Thyroid gland (tissue), 4 donors: Measurements from ENCODE around the gene DIP2C. TPM values are rescaled to one million over a fixed set of nuclear protein-coding genes. Genes with fewer than 3 reads are reported as not detected.

Source experiments
- DNase-seq, 2 donors: peaks; one replicate each; pipeline ENCODE4 v3.0.0-alpha.2; 2019
- H3K27ac ChIP-seq, 3 donors: fragments of 200-600 bp; sonication (generic); 1 replicate in 2 of 3; 2 replicates in 1 of 3; pipeline ENCODE4 v1.5.1; 2016 to 2019; ENCODE audit warnings: mild to moderate bottlenecking in 1 of 3, moderate library complexity in 1 of 3
- H3K27me3 ChIP-seq: fragments of 200-600 bp; sonication (generic); one replicate; pipeline ENCODE4 v1.5.1; 2019
- H3K36me3 ChIP-seq, 2 donors: fragments of 200-600 bp; sonication (generic); one replicate each; pipeline ENCODE4 v1.5.1; 2016 to 2019
- H3K4me1 ChIP-seq, 2 donors: fragments of 200-600 bp; sonication (generic); one replicate each; pipeline ENCODE4 v1.5.1; 2017 to 2019
- H3K4me3 ChIP-seq, 3 donors: fragments of 200-600 bp; sonication (generic); replicated peaks in 1 of 3; 1 replicate in 2 of 3; 2 replicates in 1 of 3; pipeline ENCODE4 v1.5.1; 2016; ENCODE audit warnings: mild to moderate bottlenecking in 1 of 3
- H3K9me3 ChIP-seq: fragments of 200-600 bp; sonication (generic); one replicate; pipeline ENCODE4 v1.5.1; 2017
- CTCF ChIP-seq, 6 experiments: fragments of 200-600 bp in 3 of 6; fragments of 450-650 bp in 3 of 6; sonication (generic) in 3 of 6; IDR thresholded peaks; one replicate each; pipeline ENCODE4 v1.5.1; 2016 to 2019; ENCODE audit warnings: antibody characterized with exemption in 6 of 6, mild to moderate bottlenecking in 2 of 6, inconsistent platforms in 1 of 6, moderate library complexity in 1 of 6
- POLR2A ChIP-seq, 2 donors: fragments of 450-650 bp; IDR thresholded peaks; one replicate each; pipeline ENCODE4 v1.6.1; 2017; ENCODE audit warnings: antibody characterized with exemption in 2 of 2, mild to moderate bottlenecking in 2 of 2, moderate library complexity in 1 of 2
- WGBS, 2 donors: methylation state at CpG; one replicate each; pipeline ENCODE4 v1.1.5; 2017; 5-methylcytosine and 5-hydroxymethylcytosine counted together
- intact Hi-C: fragments of 100-400 bp; cut with DNase I; formaldehyde crosslinking; loops from one replicate; pipeline ENCODE4 v1.15.1; 2023
- total RNA-seq, 4 donors: library from RNA; depleted of rRNA; stranded (reverse); fragments of >200 nt; gene quantifications; one replicate each; pipeline ENCODE4 v1.2.3, GENCODE V29; 2016

The DIP2C gene
- total RNA-seq, 4 donors from 2014 or later = 11.4 to 14.6 (median 12.3) TPM

DNA sequence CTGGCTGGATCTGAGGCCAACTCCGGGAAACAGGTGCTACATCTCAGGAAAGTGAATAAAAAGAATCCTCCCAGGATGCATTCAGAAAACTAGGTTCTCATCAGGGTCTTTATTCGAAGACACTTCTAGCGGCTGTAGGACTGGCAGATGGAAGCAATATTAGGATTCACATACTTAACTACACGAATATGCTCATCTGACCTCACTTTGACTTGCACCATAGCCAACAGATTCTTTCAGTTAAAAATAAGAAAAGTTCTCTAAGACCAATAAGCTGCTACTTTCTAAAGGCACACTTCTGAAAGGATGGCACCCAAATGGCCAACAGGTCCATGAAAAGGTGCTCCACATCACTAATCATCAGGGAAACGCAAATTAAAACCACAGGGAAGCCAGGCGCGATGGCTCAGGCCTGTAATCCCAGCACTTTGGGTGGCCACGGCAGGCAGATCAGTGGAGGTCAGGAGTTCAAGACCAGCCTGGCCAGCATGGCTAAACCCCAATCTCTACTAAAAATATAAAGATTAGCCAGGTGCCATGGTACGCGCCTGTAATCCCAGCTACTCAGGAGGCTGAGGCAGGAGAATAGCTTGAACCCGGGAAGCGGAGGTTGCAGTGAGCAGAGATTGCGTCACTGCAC is 296.2 kb downstream of the DIP2C start:
- DNase-seq = no peak
- Histone ChIP-seq H3K27me3 (no peaks in the 10 kb centered on the region), H3K9me3 (no peaks in the 10 kb centered on the region), H3K4me1 (peaks cover 25 to 40% of the 10 kb centered on the region in 2 donors), H3K27ac (no peak overlapping the region), H3K36me3 (peaks cover 0 to 8% of the 10 kb centered on the region in 2 donors), H3K4me3 (no peak overlapping the region)
- intact Hi-C loops = no loop called here
- 95% methylated on average over 13 of the region's 13 CpGs for WGBS, 2 donors
- no peak for TF ChIP-seq CTCF (IDR thresholded peaks at IDR 0.05)
- TF ChIP-seq POLR2A (IDR thresholded peaks at IDR 0.05) = no peak

- Histone ChIP-seq H3K4me3 (no peak overlapping the region), H3K36me3 (peaks cover 0 to 8% of the 10 kb centered on the region in 2 donors), H3K27me3 (no peaks in the 10 kb centered on the region), H3K27ac (no peak overlapping the region), H3K9me3 (no peaks in the 10 kb centered on the region), H3K4me1 (peaks cover 19 to 34% of the 10 kb centered on the region in 2 donors)
- DNase-seq = no peak
- 91 to 94% methylated on average over 21 of the region's 21 CpGs for WGBS, 2 donors
- no peak for TF ChIP-seq POLR2A (IDR thresholded peaks at IDR 0.05)
- no peak for TF ChIP-seq CTCF (IDR thresholded peaks at IDR 0.05)
- intact Hi-C loops = no loop called here
These were observed 296.8 kb downstream of the DIP2C start for GRCh38 chr10:392705-393037.

GRCh38 chr10:391847-392704 is 297.4 kb downstream of the DIP2C start:
- H3K36me3 ChIP-seq = peaks cover 0 to 8% of the 10 kb centered on the region in 2 donors
- H3K4me3 ChIP-seq = no peak overlapping the region
- H3K27me3 ChIP-seq = no peaks in the 10 kb centered on the region
- 90 to 92% methylated on average over 26 to 27 of the region's 27 CpGs for WGBS, 2 donors
- intact Hi-C loops = no loop called here
- TF ChIP-seq POLR2A (IDR thresholded peaks at IDR 0.05) (no peak), CTCF (IDR thresholded peaks at IDR 0.05) (no peak)
- peak overlapping the region; percentile 6 to 33 (median 9) for H3K27ac ChIP-seq
- DNase-seq = no peak
- no peaks in the 10 kb centered on the region for H3K9me3 ChIP-seq
- peaks cover 13 to 28% of the 10 kb centered on the region in 2 donors for H3K4me1 ChIP-seq

DNA sequence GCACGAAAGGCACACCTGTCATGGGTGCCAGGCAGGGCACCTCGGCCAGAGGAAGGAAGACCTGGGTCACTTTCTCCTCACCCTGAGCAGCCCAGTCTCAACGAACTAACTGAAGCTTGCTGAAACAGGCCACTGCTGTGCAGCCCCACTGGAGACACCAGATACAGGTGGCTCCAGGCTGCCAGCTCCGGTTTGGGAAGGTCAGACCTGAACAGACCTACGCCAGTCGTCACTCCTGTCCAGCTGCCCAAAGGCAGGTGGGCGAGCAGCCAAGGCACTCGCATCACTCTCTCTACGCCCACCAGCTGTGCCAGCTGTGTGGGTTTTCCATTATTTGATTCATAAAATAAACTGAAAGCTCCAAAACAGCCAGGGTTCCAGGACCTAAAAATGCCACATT is 298.2 kb downstream of the DIP2C start:
- H3K27ac ChIP-seq = peak overlapping the region; percentile 9 to 33 (median 15)
- TF ChIP-seq CTCF (IDR thresholded peaks at IDR 0.05) (no peak), POLR2A (IDR thresholded peaks at IDR 0.05) (no peak)
- no peaks in the 10 kb centered on the region for H3K27me3 ChIP-seq
- H3K4me3 ChIP-seq = no peak overlapping the region
- no peaks in the 10 kb centered on the region for H3K9me3 ChIP-seq
- 56 to 70% methylated on average over 8 of the region's 9 CpGs for WGBS, 2 donors
- H3K36me3 ChIP-seq = peaks cover 0 to 8% of the 10 kb centered on the region in 2 donors
- DNase-seq = peak; percentile 56 to 79
- H3K4me1 ChIP-seq = peaks cover 6 to 21% of the 10 kb centered on the region in 2 donors
- intact Hi-C loops = no loop called here
